GM23338 (cell line): Measurements from ENCODE around the gene TTC28. TPM values are rescaled to one million over a fixed set of nuclear protein-coding genes. Genes with fewer than 3 reads are reported as not detected.

ENCODE experiments used
- ATAC-seq: fragments of 200-7000 bp; cut with Tn5 transposase; 3 replicates; pipeline ENCODE4 v1.9.1; 2020
- DNase-seq: peaks from one replicate; pipeline ENCODE4 v3.0.0-alpha.2; 2015; ENCODE audit warnings: low spot score
- H2AFZ ChIP-seq: fragments of 200-600 bp; sonication (generic); 2 replicates; pipeline ENCODE4 v1.8.0; 2016; ENCODE audit warnings: antibody characterized with exemption, mild to moderate bottlenecking, moderate library complexity
- H3F3A ChIP-seq: fragments of 200-600 bp; sonication (generic); replicated peaks from 2 replicates; pipeline ENCODE4 v1.8.0; 2017; ENCODE audit warnings: antibody characterized with exemption, mixed run types, low read depth
- H3K27ac ChIP-seq: fragments of 200-600 bp; sonication (generic); 2 replicates; pipeline ENCODE4 v1.6.1; 2016; ENCODE audit warnings: low read depth
- H3K27me3 ChIP-seq: fragments of 200-600 bp; sonication (generic); 2 replicates; pipeline ENCODE4 v1.8.0; 2016; ENCODE audit warnings: mild to moderate bottlenecking, mixed run types, moderate library complexity; ENCODE audit not compliant: insufficient read depth
- H3K36me3 ChIP-seq: fragments of 200-600 bp; sonication (generic); 2 replicates; pipeline ENCODE4 v1.8.0; 2016; ENCODE audit warnings: mild to moderate bottlenecking; ENCODE audit not compliant: insufficient read depth
- H3K4me1 ChIP-seq: fragments of 200-600 bp; sonication (generic); 2 replicates; pipeline ENCODE4 v1.8.0; 2016; ENCODE audit warnings: mild to moderate bottlenecking, moderate library complexity; ENCODE audit not compliant: insufficient read depth
- H3K4me2 ChIP-seq: fragments of 200-600 bp; sonication (generic); 2 replicates; pipeline ENCODE4 v1.7.1; 2017; ENCODE audit warnings: mixed run types
- H3K4me3 ChIP-seq: fragments of 200-600 bp; sonication (generic); 2 replicates; pipeline ENCODE4 v1.6.1; 2016; ENCODE audit warnings: mixed run types
- H3K79me2 ChIP-seq: fragments of 200-600 bp; sonication (generic); replicated peaks from 2 replicates; pipeline ENCODE4 v1.8.0; 2017; ENCODE audit warnings: mild to moderate bottlenecking; ENCODE audit not compliant: insufficient read depth
- H3K9me2 ChIP-seq: fragments of 200-600 bp; sonication (generic); 2 replicates; pipeline ENCODE4 v1.8.0; 2017; ENCODE audit not compliant: insufficient read depth
- H4K20me1 ChIP-seq: fragments of 200-600 bp; sonication (generic); replicated peaks from 2 replicates; pipeline ENCODE4 v1.8.0; 2017; ENCODE audit warnings: mild to moderate bottlenecking; ENCODE audit not compliant: insufficient read depth
- H3K27ac Mint-ChIP-seq: 2 replicates; pipeline ENCODE4 v1.8.0; 2020; ENCODE audit warnings: inconsistent platforms, mild to moderate bottlenecking, moderate library complexity, mixed read lengths
- H3K27me3 Mint-ChIP-seq: 3 replicates; pipeline ENCODE4 v1.8.0; 2022; ENCODE audit warnings: low read depth, mild to moderate bottlenecking, moderate library complexity, mixed read lengths, inconsistent platforms; ENCODE audit not compliant: insufficient read depth, poor library complexity
- H3K36me3 Mint-ChIP-seq: 3 replicates; pipeline ENCODE4 v1.8.0; 2021; ENCODE audit warnings: low read depth, mild to moderate bottlenecking, inconsistent platforms, moderate library complexity, mixed read lengths
- H3K4me1 Mint-ChIP-seq: 3 replicates; pipeline ENCODE4 v1.8.0; 2020; ENCODE audit warnings: mild to moderate bottlenecking, inconsistent platforms, mixed read lengths
- H3K4me3 Mint-ChIP-seq: 3 replicates; pipeline ENCODE4 v1.8.0; 2021; ENCODE audit warnings: moderate library complexity, mild to moderate bottlenecking, inconsistent platforms, mixed read lengths
- H3K9me3 Mint-ChIP-seq: 3 replicates; pipeline ENCODE4 v1.8.0; 2020; ENCODE audit warnings: moderate library complexity, mild to moderate bottlenecking, inconsistent platforms, mixed read lengths
- JUNB ChIP-seq: IDR thresholded peaks from one replicate; pipeline ENCODE4 v1.6.1; 2016; ENCODE audit warnings: antibody characterized with exemption; ENCODE audit not compliant: unreplicated experiment
- NANOG ChIP-seq: IDR thresholded peaks from 2 replicates; pipeline ENCODE4 v1.6.1; 2016; ENCODE audit warnings: antibody characterized with exemption, borderline replicate concordance
- ZNF114 ChIP-seq: fragments of 250-450 bp; sonication (Bioruptor Pico); IDR thresholded peaks from 2 replicates; pipeline ENCODE4 v1.5.0; 2020; ENCODE audit warnings: mild to moderate bottlenecking, moderate library complexity
- polyA plus RNA-seq: library from polyadenylated mRNA; unstranded; fragments of >200 nt; fragmentation: Nextera tagmentation; extraction: Ambion mirVana; gene quantifications from 2 replicates; pipeline ENCODE4 v1.2.1, GENCODE V29; 2016
- total RNA-seq: library from RNA; depleted of rRNA; stranded (reverse); fragments of >200 nt; shearing (Covaris generic); gene quantifications from 2 replicates; pipeline ENCODE4 v1.2.3, GENCODE V29; 2014
- TF ChIP-seq, protein P1 (sequence below): IDR thresholded peaks from one replicate; pipeline ENCODE4 v1.6.1; 2018; ENCODE audit warnings: antibody characterized with exemption; ENCODE audit not compliant: unreplicated experiment
- TF ChIP-seq, protein P2 (sequence below): fragments of 250-450 bp; sonication (Bioruptor Pico); IDR thresholded peaks from 2 replicates; pipeline ENCODE4 v1.5.0; 2020; ENCODE audit warnings: mild to moderate bottlenecking, moderate library complexity

The TTC28 gene
- total and polyA plus RNA-seq, 2 experiments from 2014 or later = 4.5 to 16.1 TPM

DNA sequence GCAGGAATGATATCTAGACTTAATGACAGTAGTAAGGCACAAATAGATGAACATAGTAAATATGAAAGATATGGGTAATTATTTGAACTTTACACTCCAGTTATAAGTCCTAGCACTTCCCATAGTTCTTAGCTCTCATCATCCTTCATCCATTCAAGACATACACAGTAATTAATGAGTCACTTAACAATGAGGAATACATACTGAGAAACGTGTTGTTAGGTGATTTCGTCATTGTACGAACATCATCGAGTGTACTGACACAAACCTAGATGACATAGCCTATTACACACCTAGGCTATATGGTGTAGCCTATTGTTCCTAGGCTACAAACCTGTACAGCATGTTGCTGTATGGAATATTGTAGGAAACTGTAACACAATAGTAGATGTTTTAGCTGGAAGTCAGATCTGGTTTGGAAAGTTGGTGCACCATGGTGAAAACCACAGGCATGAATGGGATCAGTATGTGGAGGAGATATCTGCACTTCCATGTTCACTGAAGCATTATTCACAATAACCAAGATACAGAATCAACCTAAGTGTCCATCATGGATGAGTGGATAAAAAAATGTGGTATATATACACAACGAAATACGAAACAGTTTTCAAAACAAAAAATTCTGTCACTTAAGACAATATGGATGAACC lies 530.7 kb downstream of the TTC28 start:
- Mint-ChIP-seq H3K4me1 (peaks cover 27% of the 10 kb centered on the region), H3K9me3 (no peaks in the 10 kb centered on the region), H3K27me3 (peaks cover 3% of the 10 kb centered on the region), H3K36me3 (no peaks in the 10 kb centered on the region), H3K4me3 (no peak overlapping the region), H3K27ac (no peak overlapping the region)
- H3F3A ChIP-seq = no peaks in the 10 kb centered on the region
- no peak for ATAC-seq
- no peaks in the 10 kb centered on the region for H3K27me3 ChIP-seq
- H4K20me1 ChIP-seq = no peaks in the 10 kb centered on the region
- H3K9me2 ChIP-seq = no peaks in the 10 kb centered on the region
- TF ChIP-seq NANOG (no peak), JUNB (no peak), ZNF114 (no peak)
- TF ChIP-seq, protein P1, sequence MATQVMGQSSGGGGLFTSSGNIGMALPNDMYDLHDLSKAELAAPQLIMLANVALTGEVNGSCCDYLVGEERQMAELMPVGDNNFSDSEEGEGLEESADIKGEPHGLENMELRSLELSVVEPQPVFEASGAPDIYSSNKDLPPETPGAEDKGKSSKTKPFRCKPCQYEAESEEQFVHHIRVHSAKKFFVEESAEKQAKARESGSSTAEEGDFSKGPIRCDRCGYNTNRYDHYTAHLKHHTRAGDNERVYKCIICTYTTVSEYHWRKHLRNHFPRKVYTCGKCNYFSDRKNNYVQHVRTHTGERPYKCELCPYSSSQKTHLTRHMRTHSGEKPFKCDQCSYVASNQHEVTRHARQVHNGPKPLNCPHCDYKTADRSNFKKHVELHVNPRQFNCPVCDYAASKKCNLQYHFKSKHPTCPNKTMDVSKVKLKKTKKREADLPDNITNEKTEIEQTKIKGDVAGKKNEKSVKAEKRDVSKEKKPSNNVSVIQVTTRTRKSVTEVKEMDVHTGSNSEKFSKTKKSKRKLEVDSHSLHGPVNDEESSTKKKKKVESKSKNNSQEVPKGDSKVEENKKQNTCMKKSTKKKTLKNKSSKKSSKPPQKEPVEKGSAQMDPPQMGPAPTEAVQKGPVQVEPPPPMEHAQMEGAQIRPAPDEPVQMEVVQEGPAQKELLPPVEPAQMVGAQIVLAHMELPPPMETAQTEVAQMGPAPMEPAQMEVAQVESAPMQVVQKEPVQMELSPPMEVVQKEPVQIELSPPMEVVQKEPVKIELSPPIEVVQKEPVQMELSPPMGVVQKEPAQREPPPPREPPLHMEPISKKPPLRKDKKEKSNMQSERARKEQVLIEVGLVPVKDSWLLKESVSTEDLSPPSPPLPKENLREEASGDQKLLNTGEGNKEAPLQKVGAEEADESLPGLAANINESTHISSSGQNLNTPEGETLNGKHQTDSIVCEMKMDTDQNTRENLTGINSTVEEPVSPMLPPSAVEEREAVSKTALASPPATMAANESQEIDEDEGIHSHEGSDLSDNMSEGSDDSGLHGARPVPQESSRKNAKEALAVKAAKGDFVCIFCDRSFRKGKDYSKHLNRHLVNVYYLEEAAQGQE = no peak
- TF ChIP-seq, protein P2, sequence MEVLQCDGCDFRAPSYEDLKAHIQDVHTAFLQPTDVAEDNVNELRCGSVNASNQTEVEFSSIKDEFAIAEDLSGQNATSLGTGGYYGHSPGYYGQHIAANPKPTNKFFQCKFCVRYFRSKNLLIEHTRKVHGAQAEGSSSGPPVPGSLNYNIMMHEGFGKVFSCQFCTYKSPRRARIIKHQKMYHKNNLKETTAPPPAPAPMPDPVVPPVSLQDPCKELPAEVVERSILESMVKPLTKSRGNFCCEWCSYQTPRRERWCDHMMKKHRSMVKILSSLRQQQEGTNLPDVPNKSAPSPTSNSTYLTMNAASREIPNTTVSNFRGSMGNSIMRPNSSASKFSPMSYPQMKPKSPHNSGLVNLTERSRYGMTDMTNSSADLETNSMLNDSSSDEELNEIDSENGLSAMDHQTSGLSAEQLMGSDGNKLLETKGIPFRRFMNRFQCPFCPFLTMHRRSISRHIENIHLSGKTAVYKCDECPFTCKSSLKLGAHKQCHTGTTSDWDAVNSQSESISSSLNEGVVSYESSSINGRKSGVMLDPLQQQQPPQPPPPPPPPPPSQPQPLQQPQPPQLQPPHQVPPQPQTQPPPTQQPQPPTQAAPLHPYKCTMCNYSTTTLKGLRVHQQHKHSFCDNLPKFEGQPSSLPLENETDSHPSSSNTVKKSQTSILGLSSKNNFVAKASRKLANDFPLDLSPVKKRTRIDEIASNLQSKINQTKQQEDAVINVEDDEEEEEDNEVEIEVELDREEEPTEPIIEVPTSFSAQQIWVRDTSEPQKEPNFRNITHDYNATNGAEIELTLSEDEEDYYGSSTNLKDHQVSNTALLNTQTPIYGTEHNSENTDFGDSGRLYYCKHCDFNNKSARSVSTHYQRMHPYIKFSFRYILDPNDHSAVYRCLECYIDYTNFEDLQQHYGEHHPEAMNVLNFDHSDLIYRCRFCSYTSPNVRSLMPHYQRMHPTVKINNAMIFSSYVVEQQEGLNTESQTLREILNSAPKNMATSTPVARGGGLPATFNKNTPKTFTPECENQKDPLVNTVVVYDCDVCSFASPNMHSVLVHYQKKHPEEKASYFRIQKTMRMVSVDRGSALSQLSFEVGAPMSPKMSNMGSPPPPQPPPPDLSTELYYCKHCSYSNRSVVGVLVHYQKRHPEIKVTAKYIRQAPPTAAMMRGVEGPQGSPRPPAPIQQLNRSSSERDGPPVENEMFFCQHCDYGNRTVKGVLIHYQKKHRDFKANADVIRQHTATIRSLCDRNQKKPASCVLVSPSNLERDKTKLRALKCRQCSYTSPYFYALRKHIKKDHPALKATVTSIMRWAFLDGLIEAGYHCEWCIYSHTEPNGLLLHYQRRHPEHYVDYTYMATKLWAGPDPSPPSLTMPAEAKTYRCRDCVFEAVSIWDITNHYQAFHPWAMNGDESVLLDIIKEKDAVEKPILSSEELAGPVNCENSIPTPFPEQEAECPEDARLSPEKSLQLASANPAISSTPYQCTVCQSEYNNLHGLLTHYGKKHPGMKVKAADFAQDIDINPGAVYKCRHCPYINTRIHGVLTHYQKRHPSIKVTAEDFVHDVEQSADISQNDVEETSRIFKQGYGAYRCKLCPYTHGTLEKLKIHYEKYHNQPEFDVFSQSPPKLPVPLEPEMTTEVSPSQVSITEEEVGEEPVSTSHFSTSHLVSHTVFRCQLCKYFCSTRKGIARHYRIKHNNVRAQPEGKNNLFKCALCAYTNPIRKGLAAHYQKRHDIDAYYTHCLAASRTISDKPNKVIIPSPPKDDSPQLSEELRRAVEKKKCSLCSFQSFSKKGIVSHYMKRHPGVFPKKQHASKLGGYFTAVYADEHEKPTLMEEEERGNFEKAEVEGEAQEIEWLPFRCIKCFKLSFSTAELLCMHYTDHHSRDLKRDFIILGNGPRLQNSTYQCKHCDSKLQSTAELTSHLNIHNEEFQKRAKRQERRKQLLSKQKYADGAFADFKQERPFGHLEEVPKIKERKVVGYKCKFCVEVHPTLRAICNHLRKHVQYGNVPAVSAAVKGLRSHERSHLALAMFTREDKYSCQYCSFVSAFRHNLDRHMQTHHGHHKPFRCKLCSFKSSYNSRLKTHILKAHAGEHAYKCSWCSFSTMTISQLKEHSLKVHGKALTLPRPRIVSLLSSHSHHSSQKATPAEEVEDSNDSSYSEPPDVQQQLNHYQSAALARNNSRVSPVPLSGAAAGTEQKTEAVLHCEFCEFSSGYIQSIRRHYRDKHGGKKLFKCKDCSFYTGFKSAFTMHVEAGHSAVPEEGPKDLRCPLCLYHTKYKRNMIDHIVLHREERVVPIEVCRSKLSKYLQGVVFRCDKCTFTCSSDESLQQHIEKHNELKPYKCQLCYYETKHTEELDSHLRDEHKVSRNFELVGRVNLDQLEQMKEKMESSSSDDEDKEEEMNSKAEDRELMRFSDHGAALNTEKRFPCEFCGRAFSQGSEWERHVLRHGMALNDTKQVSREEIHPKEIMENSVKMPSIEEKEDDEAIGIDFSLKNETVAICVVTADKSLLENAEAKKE = no peak
- H3K4me1 ChIP-seq = peaks cover 21% of the 10 kb centered on the region
- H3K4me3 ChIP-seq = no peak overlapping the region
- no peak overlapping the region for H3K4me2 ChIP-seq
- H3K27ac ChIP-seq = no peak overlapping the region
- no peaks in the 10 kb centered on the region for H3K36me3 ChIP-seq
- no peak for DNase-seq
- no peak overlapping the region for H2AFZ ChIP-seq
- H3K79me2 ChIP-seq = no peaks in the 10 kb centered on the region
